Myocyte (in vitro differentiated cells): ENCODE results near the gene ZNF319. TPM values are rescaled to one million over a fixed set of nuclear protein-coding genes. Genes with fewer than 3 reads are reported as not detected.

Experiments used
- DNase-seq: peaks from one replicate; pipeline ENCODE4 v3.0.0-alpha.2; 2012; ENCODE audit warnings: low read depth
- total RNA-seq: library from RNA; depleted of rRNA; stranded (reverse); fragments of >200 nt; gene quantifications from 2 replicates; pipeline ENCODE4 v1.2.3, GENCODE V29; 2014

Gene ZNF319
- total RNA-seq, 1 donor from 2014 or later, result 3.9 TPM

DNA sequence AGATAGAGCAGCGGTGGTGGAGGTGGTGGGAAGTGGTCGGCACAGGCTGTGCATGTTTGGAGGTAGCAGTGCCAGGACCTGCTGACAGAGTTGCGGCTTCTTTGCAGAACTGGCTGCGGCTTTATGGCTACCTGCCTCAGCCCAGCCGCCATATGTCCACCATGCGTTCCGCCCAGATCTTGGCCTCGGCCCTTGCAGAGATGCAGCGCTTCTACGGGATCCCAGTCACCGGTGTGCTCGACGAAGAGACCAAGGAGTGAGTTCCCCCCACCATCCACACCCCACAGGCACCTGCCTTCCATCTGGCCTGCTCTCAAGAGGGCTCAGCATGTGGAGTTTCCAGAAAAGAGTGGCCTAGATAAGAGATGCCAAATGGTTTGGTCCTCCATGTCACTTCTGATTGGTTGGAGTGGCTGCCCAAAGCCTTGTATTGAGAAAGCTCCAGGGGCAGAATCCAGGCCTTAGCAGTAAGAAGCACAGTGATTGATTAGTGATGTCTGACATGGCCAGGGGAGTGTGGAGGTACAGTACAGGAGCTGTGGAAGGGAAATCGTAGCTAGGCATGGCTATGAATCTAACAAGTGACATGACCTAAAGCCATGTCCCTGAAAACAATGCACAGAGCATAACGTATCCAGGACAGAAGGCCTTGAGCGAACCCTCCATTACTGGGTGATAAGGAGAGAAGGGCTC lies 37.0 kb upstream of the ZNF319 start:
- no peak for DNase-seq

DNA sequence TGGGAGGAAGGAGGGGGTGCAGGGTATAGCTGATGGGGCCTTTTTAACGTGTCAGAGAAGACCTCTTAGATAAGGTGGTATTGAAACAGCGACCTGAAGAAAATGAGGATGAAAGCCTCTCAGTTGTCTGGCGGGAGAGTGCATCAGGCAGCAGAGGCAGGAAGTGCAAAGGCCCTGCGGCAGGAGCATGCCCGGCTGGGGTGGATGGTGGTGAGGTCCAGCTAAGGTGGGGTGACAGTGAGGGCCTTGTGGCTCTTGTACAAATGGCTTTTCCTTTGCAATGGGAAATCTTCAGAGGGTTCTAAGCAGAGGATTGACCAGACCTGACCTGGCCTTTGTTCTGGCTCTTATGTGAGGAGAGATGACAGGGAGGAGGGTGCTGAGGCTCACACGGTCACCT lies 36.5 kb upstream of the ZNF319 start:
- DNase-seq, result no peak

- peak; percentile 76 for DNase-seq
Measured at GRCh38 chr16:58035356-58036170, 35.1 kb upstream of the ZNF319 start.

DNA sequence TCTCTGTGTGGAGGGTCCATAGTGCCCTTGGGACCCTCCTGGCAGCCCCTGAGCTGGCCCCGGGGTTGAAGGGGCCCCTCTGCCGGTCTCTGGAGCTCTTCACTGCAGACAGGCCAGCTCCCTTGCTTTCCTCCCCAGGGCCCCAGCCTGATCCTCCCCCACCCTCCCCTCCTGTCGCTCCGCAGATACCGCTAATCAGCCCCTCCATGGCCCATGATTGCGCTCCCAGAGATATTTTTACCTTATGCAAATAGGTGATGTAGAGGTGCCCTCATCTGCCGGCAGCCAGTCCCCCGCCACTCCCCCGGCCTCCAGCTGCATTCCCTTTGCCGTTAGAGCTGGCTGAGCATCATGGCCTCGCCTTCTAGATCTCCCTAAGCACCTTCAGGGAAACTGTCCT lies 34.3 kb upstream of the ZNF319 start:
- no peak for DNase-seq

DNA sequence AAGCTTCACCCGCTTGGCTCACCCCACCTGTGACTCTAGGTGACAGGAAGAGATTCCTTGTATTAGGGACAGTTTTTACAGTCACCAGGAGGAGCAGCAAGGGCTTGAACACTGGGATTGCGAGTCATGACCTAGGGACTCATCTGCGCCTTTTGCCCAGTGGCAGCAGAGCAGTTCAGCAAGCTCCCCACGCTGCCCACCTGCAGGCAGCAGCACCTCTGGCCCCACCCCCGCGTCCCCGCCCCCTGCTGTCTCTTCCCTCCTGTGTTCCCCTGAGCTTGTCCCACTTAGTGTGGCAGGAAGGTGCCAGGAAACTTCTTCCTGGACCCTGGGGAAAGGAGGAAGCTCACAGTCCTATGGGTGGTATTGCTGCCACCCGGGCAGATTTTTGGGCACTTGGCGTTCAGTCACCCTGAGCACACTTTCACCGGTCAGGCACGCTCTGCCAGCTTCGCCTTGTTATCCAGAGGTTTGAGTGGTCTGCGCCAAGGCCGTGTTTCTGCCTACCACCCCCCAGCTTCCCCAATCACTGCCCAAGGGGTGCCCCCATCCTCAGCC lies 33.7 kb upstream of the ZNF319 start:
- DNase-seq, result no peak

DNA sequence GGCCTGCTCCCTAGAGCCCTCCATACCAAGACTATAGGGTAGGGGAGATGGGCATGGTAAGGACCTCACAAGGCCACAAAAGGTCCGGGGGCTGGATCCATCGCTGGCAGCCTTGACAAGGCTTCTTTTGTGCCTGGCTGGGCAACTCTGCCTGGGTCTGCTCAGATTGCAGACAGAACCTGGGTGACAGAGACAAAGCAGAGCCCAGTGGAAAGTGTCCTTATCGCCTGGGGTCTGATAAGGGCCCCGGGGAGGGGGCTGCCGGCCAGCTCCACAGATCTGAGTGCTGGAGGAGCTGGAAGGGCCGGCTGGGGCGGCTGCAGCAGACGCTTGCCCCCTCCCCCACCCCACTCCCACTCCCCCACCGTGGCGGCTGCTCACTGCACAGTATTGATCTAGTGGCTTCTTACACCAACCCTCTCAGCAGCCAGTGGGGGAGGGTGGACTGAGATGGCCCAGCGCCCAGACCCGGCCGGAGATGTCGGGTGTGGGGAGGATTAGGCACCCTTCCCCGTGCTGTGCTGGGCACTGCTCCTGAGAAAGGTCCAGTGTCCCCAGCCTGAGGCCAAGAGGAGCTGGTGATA lies 32.3 kb upstream of the ZNF319 start:
- DNase-seq, result no peak

- DNase-seq, result no peak
Measured at GRCh38 chr16:58031016-58031800, 30.7 kb upstream of the ZNF319 start.

DNA sequence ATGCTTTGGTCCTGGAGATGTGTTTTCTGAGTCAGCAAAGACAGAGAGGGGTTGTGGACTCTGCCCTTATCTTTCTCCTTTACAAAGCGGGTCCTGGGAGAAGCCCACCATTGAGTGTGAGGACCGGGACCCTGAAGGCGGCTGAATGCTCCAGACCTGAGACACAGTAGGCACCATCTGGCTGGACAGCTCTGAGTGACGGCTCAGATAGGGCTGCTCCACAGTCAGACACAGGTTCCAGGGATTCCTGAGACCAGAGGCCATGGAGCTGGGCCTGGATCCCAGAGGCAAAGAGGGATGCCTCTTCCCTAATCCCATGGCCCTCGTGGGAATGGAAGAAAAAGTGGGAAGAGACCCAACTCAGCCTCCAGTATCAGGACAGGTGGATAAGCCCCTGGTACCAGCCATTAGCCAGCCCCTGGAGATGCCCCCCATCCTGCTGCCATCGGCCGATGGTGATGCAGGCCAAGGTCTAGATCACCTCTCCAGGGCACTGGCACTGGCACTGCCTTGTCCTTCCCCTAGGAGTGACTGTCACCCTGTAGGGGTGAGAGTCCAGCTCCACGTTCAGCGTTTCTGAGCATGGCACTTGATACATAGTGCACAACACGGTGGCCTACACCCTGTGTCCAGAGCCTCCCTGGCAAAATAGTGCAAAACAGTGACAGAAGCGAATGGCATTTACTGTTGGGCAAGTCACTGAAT lies 29.8 kb upstream of the ZNF319 start:
- DNase-seq, result no peak

DNA sequence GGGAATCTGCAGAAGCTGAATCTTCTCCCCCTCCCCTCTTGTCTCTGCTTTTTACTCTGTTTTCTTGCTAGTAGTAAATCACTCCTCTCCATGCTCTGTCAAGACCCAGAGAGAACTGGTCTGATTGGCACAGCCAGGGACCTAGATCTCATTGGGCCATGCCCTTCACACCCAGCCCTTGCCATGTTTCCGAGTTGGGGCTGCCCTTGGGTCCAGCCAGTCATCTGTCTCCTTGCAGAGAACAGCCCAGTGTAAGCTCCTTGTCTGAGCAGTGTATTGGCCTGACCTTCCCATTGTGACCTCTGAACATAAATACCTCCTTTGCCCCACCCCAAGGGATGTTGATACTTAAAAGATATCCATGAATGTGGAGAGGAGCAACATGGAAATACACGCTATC lies 28.9 kb upstream of the ZNF319 start:
- no peak for DNase-seq

DNA sequence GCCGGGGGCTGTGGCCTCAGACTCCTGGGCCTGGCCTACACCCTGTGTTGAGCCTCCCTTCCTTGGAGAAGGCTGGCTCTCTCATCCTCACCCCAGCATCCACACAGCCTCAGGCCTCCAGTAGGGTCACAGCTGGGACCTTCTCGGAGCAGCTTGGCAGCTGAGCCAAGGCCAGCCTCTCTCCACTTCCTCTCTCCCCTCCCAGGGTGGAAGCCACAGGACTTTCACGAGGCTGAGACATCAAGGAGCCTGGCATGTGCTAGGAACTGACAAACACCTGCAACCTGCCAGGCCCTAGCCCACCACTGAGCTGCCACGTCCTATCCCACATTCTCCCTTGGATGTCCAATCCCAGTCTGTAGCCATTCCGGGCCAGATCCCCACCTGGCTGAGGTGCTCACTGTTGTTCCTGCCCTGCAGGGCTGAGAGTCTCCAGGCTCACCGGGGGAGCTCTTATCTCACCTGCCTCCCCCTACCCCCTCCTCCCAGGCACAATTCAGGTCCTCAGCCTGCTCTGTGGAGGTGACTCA lies 28.1 kb upstream of the ZNF319 start:
- DNase-seq, result no peak

DNA sequence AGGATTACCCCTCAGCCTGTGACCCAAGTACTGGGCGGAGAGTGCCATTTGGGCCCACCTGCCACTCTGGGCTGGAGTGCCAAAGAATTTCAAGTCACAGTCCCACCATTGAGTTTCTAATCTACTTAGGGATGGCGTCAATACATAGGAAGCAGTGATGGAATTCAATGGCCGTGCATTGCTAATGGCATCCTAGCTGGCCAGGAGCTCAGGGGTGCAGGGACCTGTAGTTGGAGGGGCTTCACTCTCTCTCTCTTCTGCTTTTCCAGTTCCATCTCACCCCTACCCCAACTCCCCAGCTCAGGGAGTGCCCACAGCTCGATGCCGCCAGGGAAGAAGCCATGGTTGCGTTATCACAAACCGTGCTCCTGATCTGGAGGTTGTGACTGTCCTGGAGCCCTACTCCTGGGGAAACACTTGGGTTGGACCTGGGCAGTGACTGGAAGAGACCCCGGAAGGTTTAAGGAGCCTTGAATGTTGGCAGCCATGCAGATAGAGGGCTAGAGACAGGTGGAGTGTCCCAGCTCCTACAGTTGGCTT lies 27.5 kb upstream of the ZNF319 start:
- no peak for DNase-seq

DNA sequence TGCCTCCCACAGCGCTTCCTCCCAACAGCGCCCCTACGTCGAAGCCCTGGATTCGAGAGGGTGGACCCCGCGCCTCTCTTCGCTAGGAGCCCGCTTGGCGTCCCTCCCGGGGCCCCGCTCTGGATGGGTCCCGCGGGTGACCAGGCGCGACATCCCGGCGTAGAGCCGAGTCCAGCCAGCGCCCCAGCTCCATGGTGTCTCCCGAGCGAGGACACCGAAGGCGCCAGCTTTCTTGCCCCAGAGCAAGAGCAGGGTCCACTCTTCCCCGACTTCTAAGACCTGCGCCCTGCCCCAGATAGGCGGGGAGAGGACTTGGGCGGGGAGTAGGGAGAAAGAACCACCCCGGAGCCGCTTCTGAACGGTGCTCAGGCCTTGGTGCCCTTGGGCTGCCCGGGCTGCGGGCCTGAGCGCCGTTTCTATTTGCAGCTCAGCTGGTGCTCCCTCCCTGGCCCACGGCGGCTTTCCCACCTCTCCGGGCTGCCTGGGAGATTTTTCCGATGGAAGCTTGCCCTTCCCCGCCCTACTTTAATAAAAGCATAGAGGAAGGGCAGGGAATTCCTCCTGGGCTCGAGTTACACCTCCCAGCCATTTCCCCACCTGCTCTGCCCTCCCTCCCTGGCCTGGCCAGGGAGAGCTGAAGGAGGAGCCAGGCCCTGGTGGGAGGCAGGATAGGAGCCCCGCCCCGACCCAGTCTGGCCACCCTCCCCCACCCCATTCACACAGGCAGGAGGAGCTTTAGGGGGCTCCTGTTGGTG lies 26.9 kb upstream of the ZNF319 start:
- peak; percentile 74 for DNase-seq

- DNase-seq, result no peak
Measured at GRCh38 chr16:58026705-58027160, 26.3 kb upstream of the ZNF319 start.

GRCh38 chr16:58026139-58026704 lies 25.8 kb upstream of the ZNF319 start:
- DNase-seq, result peak; percentile 61

DNA sequence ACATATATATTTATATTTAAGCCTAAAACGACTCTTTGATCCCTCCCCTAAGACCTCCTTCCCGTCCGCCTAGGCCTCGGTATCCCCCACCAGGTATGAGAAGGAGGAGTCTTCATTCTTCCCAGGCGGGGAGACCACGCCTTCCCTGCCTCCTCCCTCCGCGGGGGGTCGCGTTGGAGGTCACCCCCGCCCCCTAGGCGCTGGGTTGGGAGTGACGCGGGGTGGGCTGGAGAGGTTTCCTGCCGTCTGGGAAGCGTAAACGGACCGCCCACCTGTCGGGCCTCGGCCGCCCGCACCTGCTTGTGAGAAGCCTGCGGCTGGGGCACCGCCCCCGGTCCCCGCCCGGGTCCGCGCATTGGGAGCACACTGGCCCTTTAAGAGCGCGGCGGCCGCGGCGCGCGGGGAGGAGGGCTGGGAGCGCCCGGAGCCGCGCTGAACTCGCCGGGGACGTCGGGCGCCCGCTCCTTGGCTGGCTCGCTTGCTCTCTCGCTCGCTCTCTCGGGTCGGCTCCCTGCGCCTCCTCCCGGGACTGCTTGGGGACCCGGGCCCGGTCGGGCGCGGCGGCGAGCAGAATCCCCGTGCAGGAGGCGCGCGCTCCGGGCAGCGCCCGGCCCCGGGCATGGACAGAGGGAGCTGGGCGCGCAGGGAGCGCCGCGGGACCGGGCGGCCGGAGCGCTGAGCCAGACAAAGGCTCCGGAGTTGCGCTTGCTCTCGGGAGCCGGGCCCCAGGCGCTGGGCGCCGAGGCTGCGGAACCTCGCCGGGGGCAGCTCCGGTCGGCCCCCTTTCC lies 25.1 kb upstream of the ZNF319 start, which contains the start of gene MMP15:
Gene MMP15, plus strand, starts transcription at position 404 of the 788 bp plus-strand sequence. CDS start 597 bp downstream, outside the sequence.
- peak; percentile 78 for DNase-seq

GRCh38 chr16:58024486-58025350 lies 24.2 kb upstream of the ZNF319 start:
- DNase-seq, result no peak
